ENCODE data around the gene TFF1.

DNA sequence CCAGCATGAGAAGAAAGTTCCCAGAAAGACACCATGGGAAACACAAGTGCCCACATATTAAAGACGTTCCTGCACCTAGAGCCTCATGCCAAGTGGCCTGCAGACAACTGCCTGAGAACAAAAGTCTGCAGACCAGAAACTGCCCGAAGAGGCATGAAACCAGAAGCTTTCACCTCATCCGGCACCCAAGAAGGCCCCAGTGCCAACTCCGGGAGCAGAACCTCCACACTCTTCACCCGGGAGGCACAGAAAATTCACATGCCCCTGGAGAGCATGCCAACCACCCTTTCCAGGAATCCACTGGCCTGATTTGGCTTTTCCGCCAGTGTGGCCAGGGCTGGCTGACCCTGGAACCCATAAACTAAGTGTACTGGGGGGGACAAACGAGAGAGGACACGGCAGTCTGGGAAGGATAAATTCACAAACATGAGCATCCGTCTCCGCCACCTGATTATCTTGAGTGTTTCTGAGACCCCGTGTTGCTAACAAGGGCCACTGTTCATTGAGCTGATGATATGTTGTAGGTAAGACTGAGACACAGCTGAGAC is 22.3 kb downstream of the TFF1 start:
- TF ChIP-seq, protein P1, sequence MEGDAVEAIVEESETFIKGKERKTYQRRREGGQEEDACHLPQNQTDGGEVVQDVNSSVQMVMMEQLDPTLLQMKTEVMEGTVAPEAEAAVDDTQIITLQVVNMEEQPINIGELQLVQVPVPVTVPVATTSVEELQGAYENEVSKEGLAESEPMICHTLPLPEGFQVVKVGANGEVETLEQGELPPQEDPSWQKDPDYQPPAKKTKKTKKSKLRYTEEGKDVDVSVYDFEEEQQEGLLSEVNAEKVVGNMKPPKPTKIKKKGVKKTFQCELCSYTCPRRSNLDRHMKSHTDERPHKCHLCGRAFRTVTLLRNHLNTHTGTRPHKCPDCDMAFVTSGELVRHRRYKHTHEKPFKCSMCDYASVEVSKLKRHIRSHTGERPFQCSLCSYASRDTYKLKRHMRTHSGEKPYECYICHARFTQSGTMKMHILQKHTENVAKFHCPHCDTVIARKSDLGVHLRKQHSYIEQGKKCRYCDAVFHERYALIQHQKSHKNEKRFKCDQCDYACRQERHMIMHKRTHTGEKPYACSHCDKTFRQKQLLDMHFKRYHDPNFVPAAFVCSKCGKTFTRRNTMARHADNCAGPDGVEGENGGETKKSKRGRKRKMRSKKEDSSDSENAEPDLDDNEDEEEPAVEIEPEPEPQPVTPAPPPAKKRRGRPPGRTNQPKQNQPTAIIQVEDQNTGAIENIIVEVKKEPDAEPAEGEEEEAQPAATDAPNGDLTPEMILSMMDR (conservative IDR thresholded peaks at IDR 0.05; ENCODE audit: low read length), result no peak
- TF ChIP-seq EZH2phosphoT487 (IDR thresholded peaks at IDR 0.05; ENCODE audit: borderline replicate concordance, low read depth, low read length), result no peak
